AG10803 (cell line): Measurements from ENCODE around the gene BPTF.
"Not testable (repeated sequence)": the region's sequence is repeated elsewhere in the genome, so short reads cannot be mapped to it uniquely, and the experiment has no call there.

Experiments used
- DNase-seq: peaks from one replicate; pipeline ENCODE4 v3.0.0; 2010; ENCODE audit warnings: low read depth
- H3K4me3 ChIP-seq: 2 replicates; pipeline ENCODE4 v1.5.1; 2011; ENCODE audit warnings: mild to moderate bottlenecking, low read length, control low read depth
- TF ChIP-seq, protein P1 (sequence below): conservative IDR thresholded peaks from 2 replicates; pipeline ENCODE4 v1.5.1; 2011; ENCODE audit warnings: mild to moderate bottlenecking, low read length, control low read depth, inconsistent platforms

Gene BPTF

DNA sequence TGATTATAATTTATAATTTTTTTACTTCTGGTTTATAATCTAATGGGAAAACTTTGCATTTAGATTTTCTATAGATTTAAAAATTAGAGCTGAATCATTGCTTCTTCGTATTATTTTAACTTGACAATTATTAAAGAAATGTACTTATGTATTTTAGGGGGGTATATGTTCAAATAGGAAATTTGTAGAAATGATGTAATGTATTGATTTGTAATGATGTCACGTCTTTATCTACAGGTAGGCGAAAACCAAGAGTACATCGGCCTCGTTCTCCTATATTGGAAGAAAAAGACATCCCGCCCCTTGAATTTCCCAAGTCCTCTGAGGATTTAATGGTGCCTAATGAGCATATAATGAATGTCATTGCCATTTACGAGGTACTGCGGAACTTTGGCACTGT, 28.4 kb downstream of the BPTF start:
- H3K4me3 ChIP-seq: no peak overlapping the region
- no peak for DNase-seq
- TF ChIP-seq, protein P1, sequence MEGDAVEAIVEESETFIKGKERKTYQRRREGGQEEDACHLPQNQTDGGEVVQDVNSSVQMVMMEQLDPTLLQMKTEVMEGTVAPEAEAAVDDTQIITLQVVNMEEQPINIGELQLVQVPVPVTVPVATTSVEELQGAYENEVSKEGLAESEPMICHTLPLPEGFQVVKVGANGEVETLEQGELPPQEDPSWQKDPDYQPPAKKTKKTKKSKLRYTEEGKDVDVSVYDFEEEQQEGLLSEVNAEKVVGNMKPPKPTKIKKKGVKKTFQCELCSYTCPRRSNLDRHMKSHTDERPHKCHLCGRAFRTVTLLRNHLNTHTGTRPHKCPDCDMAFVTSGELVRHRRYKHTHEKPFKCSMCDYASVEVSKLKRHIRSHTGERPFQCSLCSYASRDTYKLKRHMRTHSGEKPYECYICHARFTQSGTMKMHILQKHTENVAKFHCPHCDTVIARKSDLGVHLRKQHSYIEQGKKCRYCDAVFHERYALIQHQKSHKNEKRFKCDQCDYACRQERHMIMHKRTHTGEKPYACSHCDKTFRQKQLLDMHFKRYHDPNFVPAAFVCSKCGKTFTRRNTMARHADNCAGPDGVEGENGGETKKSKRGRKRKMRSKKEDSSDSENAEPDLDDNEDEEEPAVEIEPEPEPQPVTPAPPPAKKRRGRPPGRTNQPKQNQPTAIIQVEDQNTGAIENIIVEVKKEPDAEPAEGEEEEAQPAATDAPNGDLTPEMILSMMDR: no peak

DNA sequence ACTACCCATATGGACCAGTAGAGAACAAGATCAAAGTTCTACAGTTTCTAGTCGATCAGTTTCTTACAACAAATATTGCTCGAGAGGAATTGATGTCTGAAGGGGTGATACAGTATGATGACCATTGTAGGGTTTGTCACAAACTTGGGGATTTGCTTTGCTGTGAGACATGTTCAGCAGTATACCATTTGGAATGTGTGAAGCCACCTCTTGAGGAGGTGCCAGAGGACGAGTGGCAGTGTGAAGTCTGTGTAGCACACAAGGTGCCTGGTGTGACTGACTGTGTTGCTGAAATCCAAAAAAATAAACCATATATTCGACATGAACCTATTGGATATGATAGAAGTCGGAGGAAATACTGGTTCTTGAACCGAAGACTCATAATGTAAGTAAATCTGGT, 29.1 kb downstream of the BPTF start:
- no peak for DNase-seq
- H3K4me3 ChIP-seq: no peak overlapping the region
- TF ChIP-seq, protein P1: no peak

DNA sequence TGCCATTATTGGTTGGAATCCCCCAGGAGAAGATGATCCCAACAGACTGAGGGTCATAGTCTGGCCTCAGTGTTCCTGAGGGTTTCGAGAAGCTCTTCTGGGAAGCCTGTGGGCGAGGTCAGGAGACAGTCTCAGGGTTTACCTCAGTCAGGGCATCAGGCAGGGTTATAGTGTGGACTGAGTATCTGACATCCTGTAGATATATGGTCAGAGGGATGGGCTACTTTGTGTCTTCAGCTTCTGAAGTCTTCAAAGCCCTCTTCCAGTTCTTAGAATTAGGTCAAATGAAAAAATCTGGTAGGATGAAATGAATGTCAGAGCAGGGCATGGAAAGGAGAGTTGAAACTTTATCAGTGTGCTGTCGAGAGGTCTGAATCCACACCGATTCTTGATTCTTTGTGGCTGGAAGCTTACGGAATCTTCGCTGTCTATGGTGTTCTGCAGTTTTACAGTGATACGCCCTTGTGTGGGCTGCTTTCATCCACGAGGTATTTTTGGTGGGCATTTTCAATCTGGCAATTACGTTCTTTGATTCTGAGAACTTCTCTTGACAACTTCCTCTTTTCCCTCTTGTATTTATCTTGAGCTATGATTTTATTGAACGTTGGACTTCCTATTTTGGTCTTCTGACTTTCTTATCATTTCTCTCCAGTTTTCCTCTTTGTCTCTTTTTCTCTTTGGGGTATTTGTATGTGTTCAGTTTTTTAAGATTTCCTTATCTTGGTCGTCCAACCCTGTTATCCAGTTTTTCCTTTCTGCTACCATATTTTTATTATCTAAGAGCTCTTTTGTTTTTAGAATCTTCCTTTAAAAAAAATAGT, 30.4 kb downstream of the BPTF start:
- TF ChIP-seq, protein P1: no peak
- H3K4me3 ChIP-seq: no peak overlapping the region
- DNase-seq: no peak

DNA sequence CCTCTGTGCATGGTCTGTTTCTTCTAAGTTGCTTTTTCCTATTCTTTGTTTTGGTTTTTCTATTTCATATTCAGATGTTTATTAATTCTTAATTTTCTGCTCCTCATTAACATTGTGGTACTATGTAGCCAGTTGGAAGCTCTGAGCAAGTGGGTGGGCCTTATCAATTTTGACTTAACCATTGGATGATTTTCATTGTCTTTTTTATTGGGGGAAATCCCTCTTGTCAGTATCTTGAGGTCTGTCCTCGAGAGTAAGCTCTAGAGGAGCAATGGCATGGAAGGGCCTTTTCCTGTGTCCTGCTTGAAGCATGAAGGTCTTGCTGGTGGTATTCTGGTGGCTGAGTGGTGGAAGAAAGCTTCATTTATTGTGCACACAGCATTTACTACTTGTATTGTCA, 31.1 kb downstream of the BPTF start:
- not testable (repeated sequence) for H3K4me3 ChIP-seq, DNase-seq

DNA sequence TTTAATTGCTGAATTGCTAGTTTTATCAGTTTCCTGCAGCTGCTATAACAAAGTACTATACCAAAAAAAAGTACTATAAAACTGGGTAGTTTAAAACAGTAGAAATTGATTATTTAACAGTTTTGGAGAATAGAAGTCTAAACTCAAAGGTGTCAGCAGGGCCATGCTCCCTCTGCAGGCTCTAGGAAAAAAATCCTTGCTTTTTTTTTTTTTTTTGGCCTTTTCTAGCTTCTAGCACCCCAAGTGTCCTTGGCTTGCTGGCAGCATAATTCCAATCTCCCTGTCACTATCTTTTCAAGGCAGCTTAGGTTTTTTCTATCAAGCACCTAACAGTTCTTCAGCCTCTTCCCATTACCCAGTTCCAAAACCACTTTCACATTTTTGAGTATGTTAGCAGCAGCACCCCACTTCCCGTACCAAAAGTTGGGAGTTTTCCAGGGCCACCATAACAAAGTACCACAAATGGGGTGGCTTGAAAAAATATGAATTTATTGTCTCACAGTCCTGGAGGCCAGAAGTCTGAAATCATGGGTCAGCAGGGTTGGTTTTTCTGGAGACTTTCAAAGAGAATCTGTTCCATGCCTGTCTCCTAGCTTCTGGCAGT, 37.4 kb downstream of the BPTF start:
- DNase-seq: no peak
- TF ChIP-seq, protein P1: no peak

DNA sequence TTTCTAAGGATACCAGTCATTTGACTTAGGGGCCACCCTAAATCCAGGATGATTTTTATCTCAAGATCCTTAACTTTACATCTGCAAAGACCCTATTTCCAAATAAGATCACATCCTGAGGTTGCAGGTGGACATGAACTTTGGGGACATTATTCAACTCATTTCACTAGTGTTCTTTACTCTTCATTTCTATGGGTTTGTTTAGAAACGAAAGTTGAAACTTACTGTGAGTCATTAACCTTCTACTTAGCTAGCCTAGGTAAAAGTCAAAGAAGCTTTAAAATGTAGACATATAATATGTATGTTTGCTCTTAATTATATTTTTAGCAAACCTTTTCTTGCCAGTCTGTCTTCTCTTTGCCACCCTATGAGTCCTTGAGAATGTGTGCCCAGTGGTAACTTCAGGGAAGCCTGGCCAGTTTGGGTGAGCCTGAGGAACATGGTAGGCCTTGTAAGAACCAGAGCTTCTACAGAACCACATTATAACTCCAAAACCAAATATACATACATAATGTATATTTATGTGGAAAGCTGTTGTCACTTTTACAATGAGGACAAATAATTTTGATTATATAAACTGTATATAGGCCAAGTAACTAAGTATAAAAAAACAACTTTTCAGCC, 38.4 kb downstream of the BPTF start:
- no peak overlapping the region for H3K4me3 ChIP-seq
- DNase-seq: no peak
- TF ChIP-seq, protein P1: no peak

More for the DNA sequence above, 37.4 kb downstream of the BPTF start:
- H3K4me3 ChIP-seq: no peak overlapping the region

DNA sequence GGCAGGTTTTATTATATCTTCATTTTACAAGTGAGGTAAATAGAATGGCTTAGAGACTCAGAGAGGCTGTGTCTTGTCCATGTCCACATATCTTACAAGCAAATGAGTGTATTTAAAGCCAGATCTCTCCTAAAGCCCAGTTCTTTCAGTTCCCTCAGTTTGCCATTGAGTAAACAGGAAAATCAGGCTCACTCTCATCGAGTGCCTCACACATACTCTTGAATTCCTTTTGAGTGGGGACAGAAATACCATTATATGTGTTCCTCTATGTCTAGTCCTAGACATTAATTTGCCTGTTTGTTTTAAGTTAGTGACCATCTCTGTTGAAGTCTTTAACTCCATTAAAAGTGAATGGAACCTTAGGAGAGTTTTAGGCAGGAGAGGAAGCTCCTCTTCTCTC, 40.1 kb downstream of the BPTF start:
- H3K4me3 ChIP-seq: no peak overlapping the region
- TF ChIP-seq, protein P1: no peak
- DNase-seq: no peak
